Skin epidermis (tissue), 12 donors: Measurements from ENCODE around the gene ATP10D.

ENCODE experiments used
- H3K27ac ChIP-seq, 21 experiments: fragments of 200-600 bp; sonication (generic) in 11 of 21; one replicate each; pipeline ENCODE4 v1.5.0; 2020; ENCODE audit warnings: mild to moderate bottlenecking in 3 of 21, inconsistent platforms in 2 of 21, moderate library complexity in 2 of 21
- H3K4me3 ChIP-seq, 7 experiments: fragments of 200-600 bp; sonication (generic) in 2 of 7; one replicate each; pipeline ENCODE4 v1.5.0; 2020; ENCODE audit warnings: inconsistent platforms in 2 of 7, mild to moderate bottlenecking in 2 of 7, moderate library complexity in 1 of 7

ATP10D gene

GRCh38 chr4:47485047-47485692 lies at the start of gene ATP10D:
Gene ATP10D (plus strand): TSS chr4:47485275. CDS start chr4:47512541, 27,266 bp downstream.
- Histone ChIP-seq H3K27ac (peak within 1 kb of the TSS; percentile 69 to 94 (median 87)), H3K4me3 (peak within 1 kb of the TSS; percentile 42 to 58 (median 49))

GRCh38 chr4:47442980-47443379 lies 42.1 kb upstream of the ATP10D start:
- Histone ChIP-seq H3K4me3 (no peak overlapping the region), H3K27ac (peak overlapping the region in 2 of 21 experiments; percentile 1 to 38)

GRCh38 chr4:47444031-47444430 lies 41.0 kb upstream of the ATP10D start:
- Histone ChIP-seq H3K27ac (peak overlapping the region in 2 of 21 experiments; percentile 23 to 37), H3K4me3 (no peak overlapping the region)

GRCh38 chr4:47451657-47452056 lies 33.4 kb upstream of the ATP10D start:
- no peak overlapping the region for H3K4me3 ChIP-seq
- H3K27ac ChIP-seq: no peak overlapping the region

- H3K4me3 ChIP-seq: peak overlapping the region; percentile 60 to 92 (median 73)
Measured at GRCh38 chr4:47462799-47463234, 22.3 kb upstream of the ATP10D start.

GRCh38 chr4:47463235-47463956 lies 21.7 kb upstream of the ATP10D start, which contains the start of gene COMMD8:
Gene COMMD8 (minus strand): TSS chr4:47463702. CDS start chr4:47463651, 51 bp downstream.
- H3K27ac ChIP-seq: peak within 1 kb of the TSS; percentile 18 to 98 (median 89)

More at GRCh38 chr4:47462799-47463234, 22.3 kb upstream of the ATP10D start:
- H3K27ac ChIP-seq: peak overlapping the region in 20 of 21 experiments; percentile 69 to 98 (median 89)

GRCh38 chr4:47465004-47465403 lies 20.1 kb upstream of the ATP10D start:
- Histone ChIP-seq H3K4me3 (no peak overlapping the region), H3K27ac (no peak overlapping the region)

More at GRCh38 chr4:47463235-47463956, 21.7 kb upstream of the ATP10D start, which contains the start of gene COMMD8:
- peak within 1 kb of the TSS; percentile 60 to 92 (median 73) for H3K4me3 ChIP-seq

GRCh38 chr4:47466056-47466785 lies 18.9 kb upstream of the ATP10D start:
- H3K27ac ChIP-seq: no peak overlapping the region
- no peak overlapping the region for H3K4me3 ChIP-seq

GRCh38 chr4:47468706-47469365 lies 16.2 kb upstream of the ATP10D start:
- H3K27ac ChIP-seq: no peak overlapping the region
- H3K4me3 ChIP-seq: no peak overlapping the region

GRCh38 chr4:47469951-47470350 lies 15.1 kb upstream of the ATP10D start:
- Histone ChIP-seq H3K27ac (no peak overlapping the region), H3K4me3 (no peak overlapping the region)

- peak overlapping the region in 1 of 21 experiments; percentile 6 for H3K27ac ChIP-seq
- H3K4me3 ChIP-seq: no peak overlapping the region
Measured at GRCh38 chr4:47471064-47471463, 14.0 kb upstream of the ATP10D start.

GRCh38 chr4:47471591-47471990 lies 13.5 kb upstream of the ATP10D start:
- H3K4me3 ChIP-seq: no peak overlapping the region
- H3K27ac ChIP-seq: no peak overlapping the region

- no peak overlapping the region for H3K4me3 ChIP-seq
- no peak overlapping the region for H3K27ac ChIP-seq
Measured at GRCh38 chr4:47473141-47473750, 11.8 kb upstream of the ATP10D start.

- Histone ChIP-seq H3K27ac (no peak overlapping the region), H3K4me3 (no peak overlapping the region)
Measured at GRCh38 chr4:47474799-47475198, 10.3 kb upstream of the ATP10D start.

GRCh38 chr4:47475411-47475810 lies 9.7 kb upstream of the ATP10D start:
- Histone ChIP-seq H3K27ac (no peak overlapping the region), H3K4me3 (no peak overlapping the region)

GRCh38 chr4:47478804-47479203 lies 6.3 kb upstream of the ATP10D start:
- no peak overlapping the region for H3K27ac ChIP-seq
- no peak overlapping the region for H3K4me3 ChIP-seq

- H3K27ac ChIP-seq: peak overlapping the region in 8 of 21 experiments; percentile 4 to 94 (median 26)
- H3K4me3 ChIP-seq: no peak overlapping the region
Measured at GRCh38 chr4:47482326-47482725, 2.7 kb upstream of the ATP10D start.

GRCh38 chr4:47483745-47484144 lies 1.3 kb upstream of the ATP10D start:
- Histone ChIP-seq H3K4me3 (no peak overlapping the region), H3K27ac (peak overlapping the region in 20 of 21 experiments; percentile 44 to 94 (median 86))

- H3K27ac ChIP-seq: peak overlapping the region in 20 of 21 experiments; percentile 74 to 94 (median 88)
- H3K4me3 ChIP-seq: no peak overlapping the region
Measured at GRCh38 chr4:47484168-47484567, 907 bp upstream of the ATP10D start.
